MCF 10A (cell line): ENCODE measurements around the gene WDFY3. TPM values are rescaled to one million over a fixed set of nuclear protein-coding genes. Genes with fewer than 3 reads are reported as not detected.

Experiments
- BruUV-seq: library from RNA; stranded (reverse); fragments of 400-500 nt; replicated peaks from 2 replicates; lab custom pipeline; 2021; lab: Mats Ljungman, UMichigan
- CTCF ChIA-PET: fragments of 300-600 bp; sonication (Branson Sonifier 250); formaldehyde crosslinking; extraction: SDS; loops from one replicate; lab custom pipeline; 2021; ENCODE audit warnings: antibody characterized with exemption, inconsistent platforms; lab: Yijun Ruan, JAX
- POLR2A ChIA-PET: fragments of 300-600, 350-650 bp; sonication (Branson Sonifier 250); formaldehyde crosslinking; extraction: SDS; loops from one replicate; lab custom pipeline; 2020; ENCODE audit warnings: antibody characterized with exemption, inconsistent platforms; lab: Yijun Ruan, JAX
- DNase-seq: peaks from one replicate; pipeline ENCODE4 v3.0.0-alpha.2; 2018; ENCODE audit not compliant: unreplicated experiment
- H3K27ac Mint-ChIP-seq: one replicate; pipeline ENCODE4 v1.8.0; 2022; ENCODE audit warnings: mild to moderate bottlenecking, low read depth, mixed read lengths; ENCODE audit not compliant: unreplicated experiment
- H3K27me3 Mint-ChIP-seq: one replicate; pipeline ENCODE4 v1.8.0; 2022; ENCODE audit warnings: mixed read lengths; ENCODE audit not compliant: insufficient read depth, unreplicated experiment
- H3K36me3 Mint-ChIP-seq: one replicate; pipeline ENCODE4 v1.8.0; 2022; ENCODE audit warnings: mild to moderate bottlenecking, moderate library complexity, mixed read lengths; ENCODE audit not compliant: insufficient read depth, unreplicated experiment
- H3K4me1 Mint-ChIP-seq: one replicate; pipeline ENCODE4 v1.8.0; 2022; ENCODE audit warnings: mixed read lengths; ENCODE audit not compliant: insufficient read depth, unreplicated experiment
- H3K4me3 Mint-ChIP-seq: one replicate; pipeline ENCODE4 v1.8.0; 2022; ENCODE audit warnings: mild to moderate bottlenecking, moderate library complexity, mixed read lengths; ENCODE audit not compliant: unreplicated experiment
- H3K9me3 Mint-ChIP-seq: one replicate; pipeline ENCODE4 v1.8.0; 2022; ENCODE audit warnings: mixed read lengths; ENCODE audit not compliant: unreplicated experiment
- CTCF ChIP-seq: fragments of 200-600 bp; IDR thresholded peaks from one replicate; pipeline ENCODE4 v1.8.0; 2022; ENCODE audit warnings: antibody characterized with exemption, mild to moderate bottlenecking; ENCODE audit not compliant: unreplicated experiment
- intact Hi-C: fragments of 100-400 bp; cut with micrococcal nuclease; formaldehyde crosslinking; loops from 2 replicates; pipeline ENCODE4 v1.14.1; 2022
- total RNA-seq: library from RNA; stranded (reverse); gene quantifications from 2 replicates; pipeline ENCODE4 v1.2.3, GENCODE V29; 2022

The WDFY3 gene
- total RNA-seq, 1 experiment from 2014 or later = 90.7 TPM

DNA sequence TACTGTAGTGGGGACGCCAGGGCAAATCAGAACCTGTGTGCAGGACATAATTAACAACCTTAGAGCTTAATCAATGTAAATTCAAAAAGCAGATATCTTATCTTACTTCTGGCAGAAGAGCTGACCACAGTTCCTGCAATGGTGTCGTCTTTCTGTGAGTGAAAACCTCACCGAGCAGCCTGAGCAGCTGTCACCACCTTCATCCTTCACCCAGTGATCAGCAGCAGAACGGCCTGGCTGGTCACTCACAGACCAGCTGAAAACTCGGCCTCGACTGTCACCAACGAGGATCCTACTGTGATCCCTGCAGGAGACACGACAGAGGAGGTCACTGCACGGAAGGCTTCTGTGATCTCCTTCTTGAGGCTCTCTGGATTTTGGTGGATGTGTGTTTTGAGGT is 289.4 kb downstream of the WDFY3 start:
- ChIA-PET CTCF (interaction anchor here (0.6 kb wide), 1 partner anchor 9 kb away, joined by 3 read pairs; no protein-coding TSS in a partner anchor), POLR2A (no interaction called here)
- Mint-ChIP-seq H3K4me3 (no peak overlapping the region), H3K27ac (peak overlapping the region; percentile 39), H3K36me3 (peaks cover 64% of the 10 kb centered on the region), H3K27me3 (no peaks in the 10 kb centered on the region), H3K9me3 (no peaks in the 10 kb centered on the region), H3K4me1 (peaks cover 15% of the 10 kb centered on the region)
- intact Hi-C loops = no loop called here
- BruUV-seq = no TSS peak
- DNase-seq = no peak
- no peak for TF ChIP-seq CTCF

GRCh38 chr4:84673475-84674240 is 292.8 kb downstream of the WDFY3 start:
- H3K27me3 Mint-ChIP-seq = no peaks in the 10 kb centered on the region
- DNase-seq = peak; percentile 84
- no peak for TF ChIP-seq CTCF
- no peak overlapping the region for H3K4me3 Mint-ChIP-seq
- no TSS peak for BruUV-seq
- H3K9me3 Mint-ChIP-seq = no peaks in the 10 kb centered on the region
- ChIA-PET POLR2A (interaction anchor here (0.7 to 2.5 kb wide), 4 partner anchors 18 to 89 kb away, joined by 3 to 10 read pairs (median 4); no protein-coding TSS in a partner anchor), CTCF (interaction anchor here (1.4 kb wide), 1 partner anchor 9 kb away, joined by 3 read pairs; no protein-coding TSS in a partner anchor)
- H3K4me1 Mint-ChIP-seq = peaks cover 15% of the 10 kb centered on the region
- peaks cover 63% of the 10 kb centered on the region for H3K36me3 Mint-ChIP-seq
- intact Hi-C loops = no loop called here
- H3K27ac Mint-ChIP-seq = peak overlapping the region; percentile 75

DNA sequence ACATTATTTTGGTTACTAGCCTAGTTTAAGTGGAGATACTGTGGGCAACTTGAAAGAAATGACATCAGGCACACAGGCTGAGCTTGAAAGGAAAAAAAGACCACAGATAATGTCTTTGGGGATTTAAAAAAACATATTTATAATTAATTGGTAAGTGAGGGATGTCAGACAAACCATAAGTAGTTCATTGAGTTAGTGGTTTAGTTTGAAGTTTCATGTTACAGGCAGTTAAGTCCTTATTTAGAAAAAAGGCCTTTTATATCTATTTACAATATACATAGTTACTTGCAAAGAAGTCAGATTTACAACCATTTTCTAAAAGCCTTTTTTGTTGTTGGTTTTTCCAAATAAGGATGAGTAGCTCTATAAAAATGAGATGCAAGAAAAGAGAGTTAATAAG is 294.3 kb downstream of the WDFY3 start:
- intact Hi-C loops = no loop called here
- H3K9me3 Mint-ChIP-seq = no peaks in the 10 kb centered on the region
- no peak for DNase-seq
- CTCF ChIA-PET = no interaction called here
- peaks cover 15% of the 10 kb centered on the region for H3K4me1 Mint-ChIP-seq
- H3K27me3 Mint-ChIP-seq = no peaks in the 10 kb centered on the region
- TF ChIP-seq CTCF = no peak
- H3K36me3 Mint-ChIP-seq = peaks cover 54% of the 10 kb centered on the region
- H3K4me3 Mint-ChIP-seq = no peak overlapping the region
- peak overlapping the region; percentile 75 for H3K27ac Mint-ChIP-seq
- BruUV-seq = no TSS peak
- POLR2A ChIA-PET = interaction anchor here (0.7 to 2.5 kb wide), 5 partner anchors 9 to 291 kb away, joined by 3 to 10 read pairs (median 4); no protein-coding TSS in a partner anchor

DNA sequence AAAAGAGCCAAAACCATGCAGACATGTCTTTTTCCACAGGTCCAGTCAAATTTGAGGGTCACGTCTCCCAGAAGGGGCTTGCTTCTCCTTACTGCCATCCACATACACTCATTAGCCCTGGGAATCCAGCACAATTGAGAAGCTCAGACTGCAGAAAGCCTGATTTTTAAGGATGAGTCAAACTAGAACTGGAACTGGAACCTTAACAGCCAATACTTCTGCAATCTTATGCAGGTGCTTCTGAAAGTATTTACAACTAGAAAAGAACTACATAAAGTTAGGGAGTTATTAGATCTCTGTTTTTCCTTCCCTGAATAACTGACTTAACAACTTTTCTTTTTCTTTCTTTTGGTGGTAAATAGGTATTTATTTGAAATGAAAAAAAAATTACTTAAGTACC is 297.3 kb downstream of the WDFY3 start:
- no peak for DNase-seq
- Mint-ChIP-seq H3K9me3 (no peaks in the 10 kb centered on the region), H3K4me3 (no peak overlapping the region), H3K27me3 (no peaks in the 10 kb centered on the region), H3K36me3 (peaks cover 49% of the 10 kb centered on the region), H3K27ac (no peak overlapping the region), H3K4me1 (peaks cover 15% of the 10 kb centered on the region)
- intact Hi-C loops = no loop called here
- CTCF ChIA-PET = interaction anchor here (0.5 kb wide), 1 partner anchor 86 kb away, joined by 3 read pairs; the partner anchor contains the start of gene CDS1
- BruUV-seq = no TSS peak
- POLR2A ChIA-PET = interaction anchor here (1.0 to 1.4 kb wide), 2 partner anchors 22 to 86 kb away, joined by 3 to 4 read pairs; partner anchors contain the start of gene CDS1
- no peak for TF ChIP-seq CTCF
